ENCODE results near the gene PLK3.

- TF ChIP-seq POLR2A (IDR thresholded peaks at IDR 0.05; ENCODE audit: low read length), result no peak
- TF ChIP-seq GATA1 (IDR thresholded peaks at IDR 0.05; ENCODE audit: low read depth, low read length), result no peak
Measured at GRCh38 chr1:44778705-44779576, 21.2 kb upstream of the PLK3 start.

Data from erythroblast (primary cell).